Measurements from ENCODE around the gene SPNS1. TPM values are rescaled to one million over a fixed set of nuclear protein-coding genes. Genes with fewer than 3 reads are reported as not detected.

SPNS1 gene
- total RNA-seq, 1 donor from 2014 or later = 29.2 TPM

GRCh38 chr16:29012913-29013553 is 38.5 kb downstream of the SPNS1 start:
- POLR2A ChIA-PET = no interaction called here
- H3K4me3 Mint-ChIP-seq = no peak overlapping the region
- no peak for TF ChIP-seq CTCF (IDR thresholded peaks at IDR 0.05)
- ATAC-seq (ENCODE audit: low read depth) = no peak
- H3K36me3 Mint-ChIP-seq (ENCODE audit: low read depth) = no peaks in the 10 kb centered on the region
- H3K9me3 Mint-ChIP-seq = no peaks in the 10 kb centered on the region
- CTCF ChIA-PET = no interaction called here
- H3K4me1 Mint-ChIP-seq = peaks cover 2% of the 10 kb centered on the region
- DNase-seq = no peak
- intact Hi-C loops (cut with micrococcal nuclease) = no loop called here
- peaks cover 7% of the 10 kb centered on the region for H3K27me3 Mint-ChIP-seq
- H3K27ac Mint-ChIP-seq = no peak overlapping the region

GRCh38 chr16:29014561-29015069 is 40.0 kb downstream of the SPNS1 start:
- no peak overlapping the region for H3K27ac Mint-ChIP-seq
- TF ChIP-seq CTCF (IDR thresholded peaks at IDR 0.05) = no peak
- DNase-seq (no peak), ATAC-seq (ENCODE audit: low read depth) (no peak)
- no peaks in the 10 kb centered on the region for H3K9me3 Mint-ChIP-seq
- intact Hi-C loops (cut with micrococcal nuclease) = no loop called here
- H3K36me3 Mint-ChIP-seq (ENCODE audit: low read depth) = no peaks in the 10 kb centered on the region
- CTCF ChIA-PET = no interaction called here
- POLR2A ChIA-PET = no interaction called here
- H3K4me3 Mint-ChIP-seq = no peak overlapping the region
- H3K27me3 Mint-ChIP-seq = no peaks in the 10 kb centered on the region
- no peaks in the 10 kb centered on the region for H3K4me1 Mint-ChIP-seq

GRCh38 chr16:29022196-29022595 is 47.6 kb downstream of the SPNS1 start:
- no peak for TF ChIP-seq CTCF (IDR thresholded peaks at IDR 0.05)
- H3K9me3 Mint-ChIP-seq = no peaks in the 10 kb centered on the region
- POLR2A ChIA-PET = interaction anchor here (0.7 kb wide), 1 partner anchor 819 kb away, joined by 5 read pairs; no protein-coding TSS in a partner anchor
- H3K36me3 Mint-ChIP-seq (ENCODE audit: low read depth) = no peaks in the 10 kb centered on the region
- no peak for ATAC-seq (ENCODE audit: low read depth)
- peaks cover 19% of the 10 kb centered on the region for H3K27me3 Mint-ChIP-seq
- no peak overlapping the region for H3K27ac Mint-ChIP-seq
- intact Hi-C loops (cut with micrococcal nuclease) = no loop called here
- DNase-seq = no peak
- CTCF ChIA-PET = no interaction called here
- no peak overlapping the region for H3K4me3 Mint-ChIP-seq
- H3K4me1 Mint-ChIP-seq = no peaks in the 10 kb centered on the region

GRCh38 chr16:29023279-29024277 is 49.0 kb downstream of the SPNS1 start:
- CTCF ChIA-PET = no interaction called here

More at GRCh38 chr16:29023279-29024277, 49.0 kb downstream of the SPNS1 start:
- POLR2A ChIA-PET = no interaction called here
- Mint-ChIP-seq H3K4me1 (no peaks in the 10 kb centered on the region), H3K4me3 (no peak overlapping the region), H3K27me3 (peaks cover 19% of the 10 kb centered on the region), H3K36me3 (ENCODE audit: low read depth) (no peaks in the 10 kb centered on the region), H3K9me3 (no peaks in the 10 kb centered on the region), H3K27ac (no peak overlapping the region)
- TF ChIP-seq CTCF (IDR thresholded peaks at IDR 0.05) = no peak
- ATAC-seq (ENCODE audit: low read depth) (no peak), DNase-seq (no peak)
- intact Hi-C loops (cut with micrococcal nuclease) = no loop called here
